ENCODE results near the gene CLRN3.

The CLRN3 gene

DNA sequence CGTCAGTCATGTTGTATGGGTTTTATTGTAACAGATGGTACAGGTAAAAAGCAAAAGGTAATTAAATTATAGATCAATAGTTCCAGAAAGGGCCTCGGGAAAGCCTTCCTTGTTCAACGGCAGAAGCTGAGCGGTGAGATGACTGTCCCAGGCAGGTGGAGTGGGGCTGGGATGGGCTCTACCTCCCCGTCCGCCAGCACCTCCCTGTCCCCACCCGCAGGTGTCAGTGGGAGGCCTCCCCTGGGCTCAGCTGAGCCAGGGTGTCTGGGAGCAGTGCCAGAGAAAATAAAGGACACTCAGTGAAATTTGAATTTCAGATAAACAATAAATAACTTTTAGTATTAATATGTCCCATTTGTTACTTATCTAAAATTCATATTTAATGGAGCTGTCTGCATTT, 58.9 kb downstream of the CLRN3 start:
- in situ Hi-C loops (cut with HindIII; ENCODE audit: low sequenced_read_pairs), result no loop called here
- no peak overlapping the region for H3K4me3 ChIP-seq (ENCODE audit: low read depth, low read length)
- TF ChIP-seq, protein P1, sequence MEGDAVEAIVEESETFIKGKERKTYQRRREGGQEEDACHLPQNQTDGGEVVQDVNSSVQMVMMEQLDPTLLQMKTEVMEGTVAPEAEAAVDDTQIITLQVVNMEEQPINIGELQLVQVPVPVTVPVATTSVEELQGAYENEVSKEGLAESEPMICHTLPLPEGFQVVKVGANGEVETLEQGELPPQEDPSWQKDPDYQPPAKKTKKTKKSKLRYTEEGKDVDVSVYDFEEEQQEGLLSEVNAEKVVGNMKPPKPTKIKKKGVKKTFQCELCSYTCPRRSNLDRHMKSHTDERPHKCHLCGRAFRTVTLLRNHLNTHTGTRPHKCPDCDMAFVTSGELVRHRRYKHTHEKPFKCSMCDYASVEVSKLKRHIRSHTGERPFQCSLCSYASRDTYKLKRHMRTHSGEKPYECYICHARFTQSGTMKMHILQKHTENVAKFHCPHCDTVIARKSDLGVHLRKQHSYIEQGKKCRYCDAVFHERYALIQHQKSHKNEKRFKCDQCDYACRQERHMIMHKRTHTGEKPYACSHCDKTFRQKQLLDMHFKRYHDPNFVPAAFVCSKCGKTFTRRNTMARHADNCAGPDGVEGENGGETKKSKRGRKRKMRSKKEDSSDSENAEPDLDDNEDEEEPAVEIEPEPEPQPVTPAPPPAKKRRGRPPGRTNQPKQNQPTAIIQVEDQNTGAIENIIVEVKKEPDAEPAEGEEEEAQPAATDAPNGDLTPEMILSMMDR (IDR thresholded peaks at IDR 0.05; ENCODE audit: low read depth, low read length), result no peak
- DNase-seq (ENCODE audit: low read depth, low spot score), result no peak

DNA sequence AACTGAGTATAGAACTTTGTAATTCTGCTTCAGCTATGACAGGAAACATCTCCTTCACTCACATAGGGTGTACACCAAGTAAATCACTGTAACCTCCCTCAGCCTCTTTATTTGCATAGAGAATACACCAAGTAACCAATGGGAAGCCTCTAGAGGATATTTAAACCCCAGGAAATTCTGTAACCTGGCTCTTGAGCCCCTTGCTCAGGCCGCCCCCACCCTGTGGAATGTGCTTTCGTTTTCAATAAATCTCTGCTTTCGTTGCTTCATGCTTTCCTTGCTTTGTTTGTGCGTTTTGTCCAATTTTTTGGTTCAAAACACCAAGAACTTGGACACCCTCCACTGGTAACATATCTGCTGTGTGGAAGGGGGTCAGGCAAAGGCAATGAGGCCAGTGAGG, 60.2 kb downstream of the CLRN3 start:
- no peak for DNase-seq (ENCODE audit: low read depth, low spot score)
- in situ Hi-C loops (cut with HindIII; ENCODE audit: low sequenced_read_pairs), result no loop called here
- TF ChIP-seq, protein P1 (IDR thresholded peaks at IDR 0.05; ENCODE audit: low read depth, low read length), result no peak
- no peak overlapping the region for H3K4me3 ChIP-seq (ENCODE audit: low read depth, low read length)

DNA sequence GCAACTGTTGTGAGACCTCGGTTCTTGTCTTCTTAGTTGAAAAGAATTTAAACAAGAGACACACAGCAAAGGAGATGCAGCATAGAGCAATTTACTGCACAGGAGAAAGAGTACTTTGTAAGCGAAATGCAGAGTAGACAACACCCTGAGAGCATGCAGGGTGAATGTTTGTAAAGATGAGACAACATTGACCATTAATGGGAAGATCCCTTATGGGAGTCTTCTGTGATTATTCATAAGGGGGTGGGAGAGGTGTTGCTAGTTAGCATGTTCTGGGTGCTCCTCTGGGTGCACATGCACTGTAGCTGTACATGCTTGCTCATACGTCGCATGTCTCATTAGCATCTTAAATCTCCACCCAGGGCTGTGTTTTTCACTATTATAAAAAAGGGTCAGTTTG, 62.3 kb downstream of the CLRN3 start:
- no peak for DNase-seq (ENCODE audit: low read depth, low spot score)
- TF ChIP-seq, protein P1 (IDR thresholded peaks at IDR 0.05; ENCODE audit: low read depth, low read length), result no peak
- no peak overlapping the region for H3K4me3 ChIP-seq (ENCODE audit: low read depth, low read length)
- in situ Hi-C loops (cut with HindIII; ENCODE audit: low sequenced_read_pairs), result no loop called here

Measured in astrocyte of the spinal cord (primary cell).